ENCODE results near the gene PCDHGC4. TPM values are rescaled to one million over a fixed set of nuclear protein-coding genes. Genes with fewer than 3 reads are reported as not detected.
A peak's percentile ranks its signal among the peaks of the same experiment; 100 is the strongest.

Gene PCDHGC4
- total RNA-seq, 1 donor from 2014 or later: 2.4 TPM

- intact Hi-C loops (cut with DNase I): no loop called here
- ATAC-seq (no peak), DNase-seq (ENCODE audit: missing footprints) (no peak)
Measured at GRCh38 chr5:141488591-141489561, 4.0 kb downstream of the PCDHGC4 start, which contains the start of gene PCDHGC5. PCDHGC5 (plus strand) TSS chr5:141489081; CDS start chr5:141489241, 160 bp downstream.

- intact Hi-C loops (cut with DNase I): no loop called here
- DNase-seq (ENCODE audit: missing footprints) (no peak), ATAC-seq (no peak)
Measured at GRCh38 chr5:141489841-141490240, 5.0 kb downstream of the PCDHGC4 start.

GRCh38 chr5:141490271-141490670 lies 5.4 kb downstream of the PCDHGC4 start:
- intact Hi-C loops (cut with DNase I): no loop called here
- DNase-seq (ENCODE audit: missing footprints) (no peak), ATAC-seq (no peak)

- DNase-seq (ENCODE audit: missing footprints) (no peak), ATAC-seq (no peak)
- intact Hi-C loops (cut with DNase I): no loop called here
Measured at GRCh38 chr5:141490771-141491170, 5.9 kb downstream of the PCDHGC4 start.

- no peak for ATAC-seq
- intact Hi-C loops (cut with DNase I): no loop called here
Measured at GRCh38 chr5:141491323-141492167, 6.7 kb downstream of the PCDHGC4 start.

GRCh38 chr5:141492168-141492885 lies 7.5 kb downstream of the PCDHGC4 start:
- DNase-seq (ENCODE audit: missing footprints): no peak
- peak; percentile 16 for ATAC-seq
- intact Hi-C loops (cut with DNase I): no loop called here

More at GRCh38 chr5:141491323-141492167, 6.7 kb downstream of the PCDHGC4 start:
- no peak for DNase-seq (ENCODE audit: missing footprints)

GRCh38 chr5:141493500-141494422 lies 8.9 kb downstream of the PCDHGC4 start:
- DNase-seq (ENCODE audit: missing footprints) (no peak), ATAC-seq (peak; percentile 67)
- intact Hi-C loops (cut with DNase I): no loop called here

GRCh38 chr5:141494761-141495452 lies 10.1 kb downstream of the PCDHGC4 start:
- ATAC-seq (no peak), DNase-seq (ENCODE audit: missing footprints) (no peak)
- intact Hi-C loops (cut with DNase I): no loop called here

GRCh38 chr5:141495453-141495811 lies 10.6 kb downstream of the PCDHGC4 start:
- ATAC-seq (no peak), DNase-seq (ENCODE audit: missing footprints) (no peak)
- intact Hi-C loops (cut with DNase I): no loop called here

GRCh38 chr5:141496038-141496437 lies 11.2 kb downstream of the PCDHGC4 start:
- DNase-seq (ENCODE audit: missing footprints): no peak
- no peak for ATAC-seq
- intact Hi-C loops (cut with DNase I): no loop called here

GRCh38 chr5:141501761-141502160 lies 16.9 kb downstream of the PCDHGC4 start:
- no peak for DNase-seq (ENCODE audit: missing footprints)
- no peak for ATAC-seq
- intact Hi-C loops (cut with DNase I): no loop called here

- no peak for DNase-seq (ENCODE audit: missing footprints)
- intact Hi-C loops (cut with DNase I): no loop called here
- ATAC-seq: no peak
Measured at GRCh38 chr5:141503681-141504080, 18.9 kb downstream of the PCDHGC4 start.

GRCh38 chr5:141504216-141504615 lies 19.4 kb downstream of the PCDHGC4 start:
- DNase-seq (ENCODE audit: missing footprints): no peak
- no peak for ATAC-seq
- intact Hi-C loops (cut with DNase I): no loop called here

GRCh38 chr5:141506381-141507155 lies 21.7 kb downstream of the PCDHGC4 start:
- ATAC-seq (no peak), DNase-seq (ENCODE audit: missing footprints) (no peak)

GRCh38 chr5:141507387-141508091 lies 22.7 kb downstream of the PCDHGC4 start:
- DNase-seq (ENCODE audit: missing footprints) (peak; percentile 84), ATAC-seq (peak; percentile 64)
- intact Hi-C loops (cut with DNase I): no loop called here

More at GRCh38 chr5:141506381-141507155, 21.7 kb downstream of the PCDHGC4 start:
- intact Hi-C loops (cut with DNase I): no loop called here

GRCh38 chr5:141508440-141508797 lies 23.6 kb downstream of the PCDHGC4 start:
- intact Hi-C loops (cut with DNase I): no loop called here
- no peak for DNase-seq (ENCODE audit: missing footprints)
- no peak for ATAC-seq

Measured in Right ventricle myocardium inferior (tissue), 1 donor.